Lung (tissue), 12 donors: Measurements from ENCODE around the gene PFAS. TPM values are rescaled to one million over a fixed set of nuclear protein-coding genes. Genes with fewer than 3 reads are reported as not detected.

Source experiments
- ATAC-seq: fragments of 200-7000 bp; cut with Tn5 transposase; one replicate; pipeline ENCODE4 v1.9.1; 2020; ENCODE audit warnings: moderate number of reproducible peaks; ENCODE audit not compliant: insufficient read depth, low FRiP score
- DNase-seq, 3 donors: peaks; one replicate each; pipeline ENCODE4 v3.0.0-alpha.2; 2013 to 2017
- H3K27ac ChIP-seq, 2 donors: one replicate each; pipeline ENCODE4 v1.5.1; 2013; ENCODE audit warnings: mild to moderate bottlenecking in 2 of 2, moderate library complexity in 2 of 2, control low read depth in 1 of 2, inconsistent platforms in 1 of 2, low read depth in 1 of 2, low read length in 1 of 2
- H3K27me3 ChIP-seq, 3 donors: one replicate each; pipeline ENCODE4 v1.5.1; 2013; ENCODE audit warnings: low read length in 2 of 3; ENCODE audit not compliant: control insufficient read depth in 3 of 3, insufficient read depth in 3 of 3
- H3K36me3 ChIP-seq, 4 donors: one replicate each; pipeline ENCODE4 v1.5.1; 2013; ENCODE audit warnings: low read length in 4 of 4, mild to moderate bottlenecking in 1 of 4, moderate library complexity in 1 of 4; ENCODE audit not compliant: control insufficient read depth in 4 of 4, insufficient read depth in 4 of 4
- H3K4me1 ChIP-seq, 5 donors: one replicate each; pipeline ENCODE4 v1.5.1; 2013; ENCODE audit warnings: low read length in 5 of 5, mild to moderate bottlenecking in 2 of 5, moderate library complexity in 1 of 5; ENCODE audit not compliant: control insufficient read depth in 5 of 5, insufficient read depth in 5 of 5
- H3K4me3 ChIP-seq: one replicate; pipeline ENCODE4 v1.5.1; 2013; ENCODE audit warnings: mild to moderate bottlenecking, control low read depth, moderate library complexity
- H3K9ac ChIP-seq, 2 donors: one replicate each; pipeline ENCODE4 v1.5.1; 2013; ENCODE audit warnings: low read length in 2 of 2, control low read depth in 1 of 2; ENCODE audit not compliant: insufficient read depth in 1 of 2
- H3K9me3 ChIP-seq, 4 donors: one replicate each; pipeline ENCODE4 v1.5.1; 2013; ENCODE audit warnings: low read length in 3 of 4, mild to moderate bottlenecking in 1 of 4, moderate library complexity in 1 of 4; ENCODE audit not compliant: control insufficient read depth in 4 of 4, insufficient read depth in 3 of 4
- CTCF ChIP-seq: IDR thresholded peaks from 2 replicates; pipeline ENCODE4 v1.5.1; 2012; ENCODE audit warnings: mild to moderate bottlenecking; ENCODE audit errors: control extremely low read depth, extremely low read depth
- WGBS, 2 donors: extraction: QIAGEN DNeasy Blood & Tissue Kit; methylation state at CpG; one replicate each; pipeline ENCODE4 v1.1.7; 2013; 5-methylcytosine and 5-hydroxymethylcytosine counted together
- polyA plus RNA-seq, 2 donors: library from polyadenylated mRNA; stranded (reverse); fragments of 200-250 nt; gene quantifications; one replicate each; pipeline ENCODE4 v1.2.1, GENCODE V29; 2013
- total RNA-seq, 2 donors: library from RNA; depleted of rRNA in 1 of 2; stranded (reverse); fragments of >200 nt in 1 of 2; gene quantifications; one replicate each; pipeline ENCODE4 v1.2.1, GENCODE V29; 2014 to 2021
- donor health status: control.
- donor health status: control.
- donor health status: Bipolar disorder and iron deficiency.
- donor health status: healthy.
- donor health status: DM: yes; HTN: yes; CAD: no.

The PFAS gene
- total and polyA plus RNA-seq, 4 donors = 14.0 to 47.6 (median 17.7) TPM

DNA sequence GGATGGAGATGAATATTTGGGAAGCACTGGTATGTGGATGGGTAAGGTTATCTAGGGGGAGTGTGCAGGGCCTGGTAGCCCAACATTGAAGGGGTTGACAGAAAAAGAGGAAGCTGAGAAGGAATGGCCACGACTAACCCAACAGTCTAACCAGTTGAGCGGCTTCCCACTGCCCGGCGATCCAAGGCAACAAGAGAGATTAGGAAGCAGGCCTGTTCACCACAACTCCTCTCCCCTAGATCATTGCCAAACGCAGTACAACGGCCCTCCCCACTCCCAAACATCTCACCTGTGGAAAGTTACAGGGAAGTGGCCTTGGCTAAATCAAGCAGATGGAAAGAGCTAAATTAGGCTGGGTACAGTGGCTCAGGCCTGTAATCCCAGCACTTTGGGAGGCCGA is 28.2 kb downstream of the PFAS start:
- no peak for DNase-seq

GRCh38 chr17:8282345-8282744 is 33.3 kb downstream of the PFAS start:
- no peaks in the 10 kb centered on the region for H3K9me3 ChIP-seq
- no peak overlapping the region for H3K9ac ChIP-seq
- H3K36me3 ChIP-seq = no peaks in the 10 kb centered on the region
- ATAC-seq (no peak), DNase-seq (no peak)
- WGBS, 2 donors = 56 to 78% methylated on average over 3 of the region's 3 CpGs
- H3K27me3 ChIP-seq = no peaks in the 10 kb centered on the region
- TF ChIP-seq CTCF = no peak
- H3K27ac ChIP-seq = no peak overlapping the region
- H3K4me1 ChIP-seq = no peaks in the 10 kb centered on the region
- no peak overlapping the region for H3K4me3 ChIP-seq

More for the DNA sequence above, 28.2 kb downstream of the PFAS start:
- peaks cover 0 to 6% (median 0%) of the 10 kb centered on the region in 5 donors for H3K4me1 ChIP-seq
- ATAC-seq = no peak
- H3K9ac ChIP-seq = no peak overlapping the region
- no peaks in the 10 kb centered on the region for H3K9me3 ChIP-seq
- H3K4me3 ChIP-seq = no peak overlapping the region
- TF ChIP-seq CTCF = no peak
- no peaks in the 10 kb centered on the region for H3K27me3 ChIP-seq
- WGBS, 2 donors = 68 to 81% methylated on average over 7 of the region's 7 CpGs
- H3K36me3 ChIP-seq = no peaks in the 10 kb centered on the region
- no peak overlapping the region for H3K27ac ChIP-seq

DNA sequence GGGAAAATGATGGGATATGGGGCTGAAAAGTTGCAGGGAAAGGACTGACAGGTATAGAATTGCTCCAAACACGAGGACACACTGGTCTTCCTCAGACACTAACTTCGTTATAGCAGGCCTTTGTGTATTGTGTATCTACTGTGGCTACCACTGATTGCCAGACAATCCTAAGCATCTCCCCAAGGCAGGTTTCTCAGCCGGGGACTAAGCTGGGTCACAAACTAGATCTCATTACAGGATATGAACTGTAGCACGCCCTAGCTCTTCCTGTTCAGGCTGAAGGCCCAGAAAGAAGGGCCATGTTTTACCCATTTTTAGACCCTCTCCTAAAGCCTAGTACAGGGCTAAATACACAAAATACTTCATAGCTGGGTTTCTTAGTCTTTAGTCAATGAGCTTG is 34.3 kb downstream of the PFAS start:
- Histone ChIP-seq H3K4me1 (peaks cover 0 to 7% (median 0%) of the 10 kb centered on the region in 5 donors), H3K27ac (no peak overlapping the region), H3K9ac (no peak overlapping the region), H3K4me3 (no peak overlapping the region), H3K9me3 (no peaks in the 10 kb centered on the region), H3K36me3 (no peaks in the 10 kb centered on the region), H3K27me3 (no peaks in the 10 kb centered on the region)
- TF ChIP-seq CTCF = no peak
- 68 to 84% methylated on average over 4 of the region's 4 CpGs for WGBS, 2 donors
- ATAC-seq (no peak), DNase-seq (no peak)

DNA sequence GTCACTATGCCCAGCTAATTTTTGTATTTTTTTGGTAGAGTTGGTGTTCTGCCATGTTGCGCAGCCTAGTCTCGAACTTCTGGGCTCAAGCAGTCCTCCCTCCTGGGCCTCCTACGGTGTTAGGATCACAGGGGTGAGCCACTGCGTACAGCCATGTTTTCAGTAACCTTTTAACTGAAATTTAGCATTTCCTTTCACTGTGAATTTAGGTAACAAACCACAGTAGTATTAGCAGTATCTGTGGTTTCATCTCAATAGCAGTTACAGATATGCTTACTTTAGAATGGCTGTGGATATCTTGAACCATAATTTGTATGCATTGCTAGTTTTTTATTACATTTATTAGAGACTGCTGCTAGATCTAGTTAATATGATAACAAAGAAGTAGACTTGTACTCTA is 35.0 kb downstream of the PFAS start:
- H3K9ac ChIP-seq = no peak overlapping the region
- ATAC-seq (no peak), DNase-seq (no peak)
- H3K9me3 ChIP-seq = no peaks in the 10 kb centered on the region
- no peak overlapping the region for H3K4me3 ChIP-seq
- H3K4me1 ChIP-seq = peaks cover 0 to 9% (median under 1%) of the 10 kb centered on the region in 5 donors
- no peaks in the 10 kb centered on the region for H3K36me3 ChIP-seq
- H3K27me3 ChIP-seq = no peaks in the 10 kb centered on the region
- H3K27ac ChIP-seq = no peak overlapping the region
- TF ChIP-seq CTCF = no peak
- 85 to 89% methylated on average over 4 of the region's 4 CpGs for WGBS, 2 donors
